ENCODE data around the gene GZF1.

Gene GZF1

DNA sequence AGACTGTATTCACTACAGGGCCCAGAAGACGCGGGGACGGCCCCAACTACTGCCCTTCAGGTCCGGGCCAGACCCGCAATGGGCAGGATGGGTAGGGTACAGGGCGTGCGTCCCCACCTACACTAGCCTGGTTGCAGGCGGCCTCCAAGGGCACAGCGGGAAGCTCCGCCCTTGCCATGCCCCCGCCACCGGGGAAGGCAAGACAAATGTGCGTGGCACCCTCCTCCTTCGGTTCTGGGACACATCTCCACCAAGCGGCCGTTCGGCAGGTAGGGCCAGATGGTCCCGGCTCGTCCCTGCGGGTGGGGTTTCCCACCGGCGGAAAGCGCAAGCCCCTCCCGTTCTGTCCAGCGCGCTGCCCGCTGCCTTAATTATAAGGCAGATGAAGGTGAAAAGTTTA is 5.8 kb upstream of the GZF1 start:
- Histone ChIP-seq H2BK120ac (ENCODE audit: insufficient read depth, low read length, poor library complexity) (no peak overlapping the region), H3K79me2 (ENCODE audit: control insufficient read depth, insufficient read depth, low read length, poor library complexity) (peaks cover 6% of the 10 kb centered on the region), H3K27ac (ENCODE audit: low read depth, low read length) (no peak overlapping the region), H3K4me3 (ENCODE audit: low read depth, low read length) (no peak overlapping the region), H4K12ac (ENCODE audit: low read depth, low read length) (peak overlapping the region; percentile 76), H3K9me3 (ENCODE audit: insufficient read depth, low read depth, low read length) (no peaks in the 10 kb centered on the region), H3K4me1 (ENCODE audit: control insufficient read depth in 1 of 2, insufficient read depth in 2 of 2, low read length in 2 of 2) (peaks cover 9 to 13% of the 10 kb centered on the region in 2 experiments), H3K9ac (ENCODE audit: low read length) (no peak overlapping the region), H2BK5ac (ENCODE audit: low read depth, low read length, poor library complexity) (no peak overlapping the region), H4K91ac (ENCODE audit: low read depth, low read length) (no peak overlapping the region), H3K18ac (ENCODE audit: low read length) (peak overlapping the region; percentile 90), H3K36me3 (ENCODE audit: control insufficient read depth in 1 of 2, insufficient read depth in 2 of 2, low read length in 2 of 2) (peaks cover 14 to 15% of the 10 kb centered on the region in 2 experiments), H3K14ac (ENCODE audit: low read length) (no peak overlapping the region), H2AK5ac (ENCODE audit: low read length) (no peak overlapping the region), H3K4ac (ENCODE audit: low read depth, low read length) (peak overlapping the region; percentile 20), H3K23ac (ENCODE audit: low read length) (no peak overlapping the region), H2BK12ac (ENCODE audit: low read length) (no peak overlapping the region), H2AFZ (ENCODE audit: insufficient read depth, low read length, poor library complexity) (no peak overlapping the region), H3K79me1 (ENCODE audit: low read length) (peaks cover 7% of the 10 kb centered on the region), H3K27me3 (ENCODE audit: insufficient read depth, low read length) (no peaks in the 10 kb centered on the region), H3K4me2 (ENCODE audit: low read length) (peak overlapping the region; percentile 15), H4K8ac (ENCODE audit: low read depth, low read length) (peak overlapping the region; percentile 48)
- no CpG with 5 or more reads among the region's 27 CpGs for WGBS (ENCODE audit: extremely low coverage, insufficient coverage, insufficient read length)
- DNase-seq, result peak in 1 of 2 donors; percentile 47

DNA sequence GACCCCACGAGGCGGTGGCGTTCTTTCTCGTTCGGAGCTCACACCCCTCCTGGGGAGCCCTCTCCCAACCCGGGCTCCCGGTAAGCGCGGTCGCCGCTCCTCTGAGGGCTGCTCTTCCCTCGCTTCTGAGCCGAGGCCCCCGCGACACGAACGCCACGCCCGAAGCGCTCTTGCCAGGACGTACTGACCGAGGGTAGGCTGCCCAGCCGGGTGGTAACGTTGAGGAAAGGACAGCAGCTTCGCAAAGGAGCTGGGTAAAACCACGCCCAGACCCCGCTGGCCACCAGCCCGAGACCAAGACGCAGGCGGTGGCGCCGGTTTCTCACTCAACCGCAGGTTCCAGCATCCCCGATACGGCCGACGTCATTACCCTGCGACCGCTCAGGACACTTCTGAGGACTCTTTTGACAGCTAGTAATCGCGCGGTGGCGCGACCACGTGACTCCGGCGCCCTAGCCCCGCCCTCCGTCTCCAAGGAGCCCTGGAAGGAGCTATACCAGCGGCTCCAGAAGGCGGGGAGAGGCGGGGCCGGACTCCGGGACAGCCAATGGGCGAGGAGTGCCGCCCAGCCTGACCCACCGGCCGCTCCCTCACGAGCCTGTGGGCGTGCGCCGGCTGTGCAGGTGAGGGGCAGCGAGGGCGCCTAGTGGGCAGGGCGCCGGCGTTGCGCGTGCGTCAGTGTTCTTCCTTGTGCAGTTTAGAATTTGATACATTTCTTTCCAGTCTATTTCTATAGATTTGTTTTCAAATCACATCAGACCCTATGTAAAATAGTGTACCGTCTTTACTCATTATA is 4.0 kb upstream of the GZF1 start:
- H2BK120ac ChIP-seq (ENCODE audit: insufficient read depth, low read length, poor library complexity), result peak overlapping the region; percentile 23
- H4K12ac ChIP-seq (ENCODE audit: low read depth, low read length), result peak overlapping the region; percentile 86
- H3K4me2 ChIP-seq (ENCODE audit: low read length), result peak overlapping the region; percentile 84
- H2AK5ac ChIP-seq (ENCODE audit: low read length), result no peak overlapping the region
- H3K36me3 ChIP-seq (ENCODE audit: control insufficient read depth in 1 of 2, insufficient read depth in 2 of 2, low read length in 2 of 2), result peaks cover 14 to 15% of the 10 kb centered on the region in 2 experiments
- peak overlapping the region; percentile 83 for H3K14ac ChIP-seq (ENCODE audit: low read length)
- H3K9me3 ChIP-seq (ENCODE audit: insufficient read depth, low read depth, low read length), result no peaks in the 10 kb centered on the region
- peak overlapping the region; percentile 38 for H3K4ac ChIP-seq (ENCODE audit: low read depth, low read length)
- H3K9ac ChIP-seq (ENCODE audit: low read length), result peak overlapping the region; percentile 90
- peak; percentile 100 for DNase-seq
- peak overlapping the region; percentile 92 for H3K4me3 ChIP-seq (ENCODE audit: low read depth, low read length)
- peaks cover 13 to 16% of the 10 kb centered on the region in 2 experiments for H3K4me1 ChIP-seq (ENCODE audit: control insufficient read depth in 1 of 2, insufficient read depth in 2 of 2, low read length in 2 of 2)
- WGBS (ENCODE audit: extremely low coverage, insufficient coverage, insufficient read length), result no CpG with 5 or more reads among the region's 71 CpGs
- H2BK5ac ChIP-seq (ENCODE audit: low read depth, low read length, poor library complexity), result peak overlapping the region; percentile 80
- H3K79me1 ChIP-seq (ENCODE audit: low read length), result peaks cover 16% of the 10 kb centered on the region
- H4K91ac ChIP-seq (ENCODE audit: low read depth, low read length), result peak overlapping the region; percentile 74
- H3K27ac ChIP-seq (ENCODE audit: low read depth, low read length), result peak overlapping the region; percentile 93
- peaks cover 12% of the 10 kb centered on the region for H3K79me2 ChIP-seq (ENCODE audit: control insufficient read depth, insufficient read depth, low read length, poor library complexity)
- H3K23ac ChIP-seq (ENCODE audit: low read length), result no peak overlapping the region
- H4K8ac ChIP-seq (ENCODE audit: low read depth, low read length), result peak overlapping the region; percentile 92
- H2AFZ ChIP-seq (ENCODE audit: insufficient read depth, low read length, poor library complexity), result peak overlapping the region; percentile 38
- H2BK12ac ChIP-seq (ENCODE audit: low read length), result no peak overlapping the region
- H3K27me3 ChIP-seq (ENCODE audit: insufficient read depth, low read length), result no peaks in the 10 kb centered on the region
- H3K18ac ChIP-seq (ENCODE audit: low read length), result peak overlapping the region; percentile 80

DNA sequence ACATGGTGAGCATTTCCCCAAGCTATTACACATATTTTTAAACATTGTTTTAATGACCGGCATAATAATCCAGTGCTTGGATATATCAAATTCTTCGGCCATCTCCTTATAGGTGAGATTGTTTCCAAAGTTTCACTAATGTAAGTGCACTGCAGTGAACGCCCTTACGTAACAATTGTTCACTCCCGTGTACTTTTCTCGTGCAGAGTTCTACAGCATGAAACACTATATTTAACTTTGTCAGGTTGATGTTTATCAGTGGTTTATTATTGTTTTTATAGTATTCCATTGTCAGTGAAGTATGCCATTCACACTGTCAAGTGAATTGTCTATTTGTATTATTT is 3.4 kb upstream of the GZF1 start:
- Histone ChIP-seq H3K4ac (ENCODE audit: low read depth, low read length) (no peak overlapping the region), H4K91ac (ENCODE audit: low read depth, low read length) (no peak overlapping the region), H2AK5ac (ENCODE audit: low read length) (no peak overlapping the region), H3K23ac (ENCODE audit: low read length) (no peak overlapping the region), H4K12ac (ENCODE audit: low read depth, low read length) (no peak overlapping the region), H2AFZ (ENCODE audit: insufficient read depth, low read length, poor library complexity) (no peak overlapping the region), H4K8ac (ENCODE audit: low read depth, low read length) (no peak overlapping the region), H3K27me3 (ENCODE audit: insufficient read depth, low read length) (no peaks in the 10 kb centered on the region), H3K4me3 (ENCODE audit: low read depth, low read length) (no peak overlapping the region), H2BK120ac (ENCODE audit: insufficient read depth, low read length, poor library complexity) (no peak overlapping the region), H2BK5ac (ENCODE audit: low read depth, low read length, poor library complexity) (no peak overlapping the region), H3K27ac (ENCODE audit: low read depth, low read length) (no peak overlapping the region), H3K9ac (ENCODE audit: low read length) (no peak overlapping the region), H3K14ac (ENCODE audit: low read length) (no peak overlapping the region), H3K9me3 (ENCODE audit: insufficient read depth, low read depth, low read length) (no peaks in the 10 kb centered on the region), H3K79me2 (ENCODE audit: control insufficient read depth, insufficient read depth, low read length, poor library complexity) (peaks cover 17% of the 10 kb centered on the region), H3K4me2 (ENCODE audit: low read length) (no peak overlapping the region), H2BK12ac (ENCODE audit: low read length) (no peak overlapping the region), H3K18ac (ENCODE audit: low read length) (no peak overlapping the region), H3K4me1 (ENCODE audit: control insufficient read depth in 1 of 2, insufficient read depth in 2 of 2, low read length in 2 of 2) (peaks cover 19 to 22% of the 10 kb centered on the region in 2 experiments), H3K79me1 (ENCODE audit: low read length) (peaks cover 16% of the 10 kb centered on the region), H3K36me3 (ENCODE audit: control insufficient read depth in 1 of 2, insufficient read depth in 2 of 2, low read length in 2 of 2) (peaks cover 14 to 15% of the 10 kb centered on the region in 2 experiments)
- WGBS (ENCODE audit: extremely low coverage, insufficient coverage, insufficient read length), result no CpG with 5 or more reads among the region's 6 CpGs
- no peak for DNase-seq

DNA sequence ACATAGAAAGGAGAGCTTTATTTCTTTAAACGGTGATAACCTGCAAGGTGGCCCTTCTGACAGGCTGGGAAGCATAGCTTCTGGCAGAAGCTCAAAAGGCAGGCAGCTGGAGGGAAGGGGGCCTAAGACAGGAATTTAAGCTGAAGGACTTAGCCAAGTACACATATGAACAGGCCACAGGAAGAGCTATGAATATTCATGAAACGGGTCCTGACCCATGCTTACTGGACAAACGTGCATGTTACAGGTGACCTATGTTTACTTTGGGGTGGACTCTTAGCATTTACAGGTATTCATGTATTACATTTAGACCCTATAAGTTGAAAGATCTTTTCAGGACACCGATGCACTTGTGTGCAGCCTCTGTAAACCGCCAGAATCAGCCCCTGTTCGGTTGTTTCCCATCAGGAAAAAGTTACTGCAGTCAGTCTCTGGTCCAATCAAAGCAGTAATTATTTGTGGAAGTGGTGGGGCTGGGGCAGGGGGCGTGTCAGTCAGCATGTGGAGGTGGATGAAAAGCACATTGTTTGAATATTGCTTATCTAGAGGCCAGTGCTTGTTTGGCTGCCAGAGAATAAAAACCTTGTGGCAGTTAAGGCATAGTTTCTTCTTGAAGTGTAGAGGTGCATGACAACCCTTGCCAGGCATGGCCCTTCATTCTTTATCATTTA is 2.9 kb upstream of the GZF1 start:
- Histone ChIP-seq H2BK120ac (ENCODE audit: insufficient read depth, low read length, poor library complexity) (no peak overlapping the region), H4K91ac (ENCODE audit: low read depth, low read length) (no peak overlapping the region), H3K4me2 (ENCODE audit: low read length) (no peak overlapping the region), H2AK5ac (ENCODE audit: low read length) (no peak overlapping the region), H3K14ac (ENCODE audit: low read length) (no peak overlapping the region), H3K4me3 (ENCODE audit: low read depth, low read length) (no peak overlapping the region), H3K23ac (ENCODE audit: low read length) (no peak overlapping the region), H4K12ac (ENCODE audit: low read depth, low read length) (peak overlapping the region; percentile 56), H3K27ac (ENCODE audit: low read depth, low read length) (no peak overlapping the region), H3K4me1 (ENCODE audit: control insufficient read depth in 1 of 2, insufficient read depth in 2 of 2, low read length in 2 of 2) (peaks cover 19 to 22% of the 10 kb centered on the region in 2 experiments), H3K4ac (ENCODE audit: low read depth, low read length) (no peak overlapping the region), H3K27me3 (ENCODE audit: insufficient read depth, low read length) (no peaks in the 10 kb centered on the region), H2AFZ (ENCODE audit: insufficient read depth, low read length, poor library complexity) (no peak overlapping the region), H2BK5ac (ENCODE audit: low read depth, low read length, poor library complexity) (no peak overlapping the region), H3K36me3 (ENCODE audit: control insufficient read depth in 1 of 2, insufficient read depth in 2 of 2, low read length in 2 of 2) (peaks cover 11 to 12% of the 10 kb centered on the region in 2 experiments), H3K9ac (ENCODE audit: low read length) (no peak overlapping the region), H2BK12ac (ENCODE audit: low read length) (peak overlapping the region; percentile 38), H3K79me2 (ENCODE audit: control insufficient read depth, insufficient read depth, low read length, poor library complexity) (peaks cover 17% of the 10 kb centered on the region), H3K18ac (ENCODE audit: low read length) (no peak overlapping the region), H3K9me3 (ENCODE audit: insufficient read depth, low read depth, low read length) (no peaks in the 10 kb centered on the region), H3K79me1 (ENCODE audit: low read length) (peaks cover 16% of the 10 kb centered on the region), H4K8ac (ENCODE audit: low read depth, low read length) (peak overlapping the region; percentile 52)
- no peak for DNase-seq
- WGBS (ENCODE audit: extremely low coverage, insufficient coverage, insufficient read length), result no CpG with 5 or more reads among the region's 7 CpGs

Measured in trophoblast cell (in vitro differentiated cells and primary cell).